OCI-LY1 (cell line): ENCODE results near the gene ALG3.

ENCODE experiments used
- H2AFZ ChIP-seq: fragments of 200-600 bp; sonication (generic), shearing (Covaris generic); 2 replicates; pipeline ENCODE4 v1.6.0; 2014; ENCODE audit warnings: antibody characterized with exemption, mild to moderate bottlenecking, low read length
- H3F3A ChIP-seq: fragments of 200-600 bp; sonication (generic), shearing (Covaris generic); 2 replicates; pipeline ENCODE4 v1.6.0; 2014; ENCODE audit warnings: mild to moderate bottlenecking, antibody characterized with exemption, low read length, moderate library complexity; ENCODE audit not compliant: insufficient read depth
- H3K27ac ChIP-seq: fragments of 200-600 bp; sonication (generic); 2 replicates; pipeline ENCODE4 v1.5.1; 2014; ENCODE audit warnings: low read length, mixed run types, mild to moderate bottlenecking, low read depth; ENCODE audit not compliant: poor library complexity, severe bottlenecking
- H3K27me3 ChIP-seq: fragments of 200-600 bp; sonication (generic); 2 replicates; pipeline ENCODE4 v1.6.0; 2014; ENCODE audit warnings: antibody characterized with exemption, mild to moderate bottlenecking, low read length, moderate library complexity; ENCODE audit not compliant: insufficient read depth
- H3K36me3 ChIP-seq: fragments of 200-600 bp; sonication (generic); 2 replicates; pipeline ENCODE4 v1.6.1; 2014; ENCODE audit warnings: mild to moderate bottlenecking, antibody characterized with exemption, low read length, moderate library complexity, mixed read lengths; ENCODE audit not compliant: insufficient read depth
- H3K4me1 ChIP-seq: fragments of 200-600 bp; sonication (generic); 2 replicates; pipeline ENCODE4 v1.5.1; 2014; ENCODE audit warnings: mild to moderate bottlenecking, low read length, moderate library complexity; ENCODE audit not compliant: insufficient read depth, severe bottlenecking
- H3K4me2 ChIP-seq: fragments of 200-600 bp; sonication (generic), shearing (Covaris generic); 2 replicates; pipeline ENCODE4 v1.6.1; 2014; ENCODE audit warnings: low read length
- H3K4me3 ChIP-seq: fragments of 200-600 bp; sonication (generic); 2 replicates; pipeline ENCODE4 v1.5.1; 2014; ENCODE audit warnings: low read length, low read depth, mild to moderate bottlenecking, mixed read lengths; ENCODE audit not compliant: poor library complexity, severe bottlenecking
- H3K79me2 ChIP-seq: fragments of 200-600 bp; shearing (Covaris generic); 2 replicates; pipeline ENCODE4 v1.6.1; 2016; ENCODE audit warnings: mixed run types, low read length, mixed read lengths; ENCODE audit not compliant: insufficient read depth
- H3K9ac ChIP-seq: fragments of 200-600 bp; sonication (generic), shearing (Covaris generic); 2 replicates; pipeline ENCODE4 v1.6.1; 2014; ENCODE audit warnings: mild to moderate bottlenecking, low read length, mixed read lengths
- H3K9me2 ChIP-seq: fragments of 200-600 bp; sonication (generic), shearing (Covaris generic); 2 replicates; pipeline ENCODE4 v1.6.1; 2014; ENCODE audit warnings: low read depth, mild to moderate bottlenecking, low read length, mixed read lengths
- H3K9me3 ChIP-seq: fragments of 200-600 bp; shearing (Covaris generic); 2 replicates; pipeline ENCODE4 v1.6.1; 2014; ENCODE audit warnings: low read length, mixed read lengths
- H4K20me1 ChIP-seq: fragments of 200-600 bp; sonication (generic), shearing (Covaris generic); 2 replicates; pipeline ENCODE4 v1.6.0; 2016; ENCODE audit warnings: mild to moderate bottlenecking, low read length; ENCODE audit not compliant: insufficient read depth
- EZH2 ChIP-seq: fragments of 200-600 bp; sonication (generic), shearing (Covaris generic); IDR thresholded peaks from 2 replicates; pipeline ENCODE4 v1.8.0; 2017; ENCODE audit warnings: borderline replicate concordance, mixed run types, mild to moderate bottlenecking, antibody characterized with exemption, low read length, moderate library complexity, mixed read lengths
- TF ChIP-seq, protein P1 (sequence below): fragments of 200-600 bp; sonication (generic), shearing (Covaris generic); IDR thresholded peaks from 2 replicates; pipeline ENCODE4 v1.5.1; 2017; ENCODE audit warnings: mild to moderate bottlenecking, antibody characterized with exemption, low read length, moderate library complexity, mixed read lengths

ALG3 gene

GRCh38 chr3:184291738-184292445 lies 43.1 kb upstream of the ALG3 start:
- Histone ChIP-seq H3K36me3 (no peaks in the 10 kb centered on the region), H3K9me2 (no peaks in the 10 kb centered on the region), H3K4me1 (no peaks in the 10 kb centered on the region), H3K9me3 (no peaks in the 10 kb centered on the region), H3K4me3 (no peak overlapping the region), H3F3A (no peaks in the 10 kb centered on the region), H3K27ac (no peak overlapping the region), H3K79me2 (no peaks in the 10 kb centered on the region), H2AFZ (no peak overlapping the region), H3K9ac (no peak overlapping the region), H3K4me2 (no peak overlapping the region), H4K20me1 (no peaks in the 10 kb centered on the region), H3K27me3 (no peaks in the 10 kb centered on the region)
- TF ChIP-seq EZH2, result no peak
- TF ChIP-seq, protein P1, sequence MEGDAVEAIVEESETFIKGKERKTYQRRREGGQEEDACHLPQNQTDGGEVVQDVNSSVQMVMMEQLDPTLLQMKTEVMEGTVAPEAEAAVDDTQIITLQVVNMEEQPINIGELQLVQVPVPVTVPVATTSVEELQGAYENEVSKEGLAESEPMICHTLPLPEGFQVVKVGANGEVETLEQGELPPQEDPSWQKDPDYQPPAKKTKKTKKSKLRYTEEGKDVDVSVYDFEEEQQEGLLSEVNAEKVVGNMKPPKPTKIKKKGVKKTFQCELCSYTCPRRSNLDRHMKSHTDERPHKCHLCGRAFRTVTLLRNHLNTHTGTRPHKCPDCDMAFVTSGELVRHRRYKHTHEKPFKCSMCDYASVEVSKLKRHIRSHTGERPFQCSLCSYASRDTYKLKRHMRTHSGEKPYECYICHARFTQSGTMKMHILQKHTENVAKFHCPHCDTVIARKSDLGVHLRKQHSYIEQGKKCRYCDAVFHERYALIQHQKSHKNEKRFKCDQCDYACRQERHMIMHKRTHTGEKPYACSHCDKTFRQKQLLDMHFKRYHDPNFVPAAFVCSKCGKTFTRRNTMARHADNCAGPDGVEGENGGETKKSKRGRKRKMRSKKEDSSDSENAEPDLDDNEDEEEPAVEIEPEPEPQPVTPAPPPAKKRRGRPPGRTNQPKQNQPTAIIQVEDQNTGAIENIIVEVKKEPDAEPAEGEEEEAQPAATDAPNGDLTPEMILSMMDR, result no peak

DNA sequence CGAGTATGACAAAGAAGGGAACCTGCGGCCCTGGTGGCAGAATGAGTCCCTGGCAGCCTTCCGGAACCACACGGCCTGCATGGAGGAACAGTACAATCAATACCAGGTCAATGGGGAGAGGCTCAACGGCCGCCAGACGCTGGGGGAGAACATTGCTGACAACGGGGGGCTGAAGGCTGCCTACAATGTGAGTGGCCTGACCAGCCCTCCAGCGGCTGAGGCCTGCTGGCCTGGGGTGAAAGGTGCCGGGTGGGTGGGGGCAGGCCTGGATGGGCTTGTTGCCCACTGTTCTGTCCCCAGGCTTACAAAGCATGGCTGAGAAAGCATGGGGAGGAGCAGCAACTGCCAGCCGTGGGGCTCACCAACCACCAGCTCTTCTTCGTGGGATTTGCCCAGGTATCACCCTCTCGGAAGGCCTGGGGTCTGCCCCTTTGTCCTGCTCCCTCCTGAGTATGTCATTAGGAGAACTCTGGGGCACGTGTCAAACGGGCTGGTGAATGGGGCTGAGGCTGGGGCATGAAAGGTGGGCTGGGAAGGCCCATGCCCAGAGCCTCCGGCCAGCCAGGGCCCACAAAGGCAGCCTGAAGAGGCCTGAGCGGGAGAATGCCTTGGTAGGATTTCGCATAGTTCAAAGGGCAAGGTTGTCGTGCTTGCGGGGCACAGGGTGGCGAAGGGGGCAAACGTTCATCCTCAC lies 42.4 kb upstream of the ALG3 start:
- Histone ChIP-seq H3K27me3 (no peaks in the 10 kb centered on the region), H2AFZ (no peak overlapping the region), H3K9ac (no peak overlapping the region), H3K27ac (no peak overlapping the region), H3F3A (no peaks in the 10 kb centered on the region), H3K9me2 (no peaks in the 10 kb centered on the region), H3K4me3 (no peak overlapping the region), H3K36me3 (no peaks in the 10 kb centered on the region), H4K20me1 (no peaks in the 10 kb centered on the region), H3K9me3 (no peaks in the 10 kb centered on the region), H3K4me1 (no peaks in the 10 kb centered on the region), H3K79me2 (no peaks in the 10 kb centered on the region), H3K4me2 (no peak overlapping the region)
- TF ChIP-seq, protein P1, result no peak
- TF ChIP-seq EZH2, result no peak

- H3K79me2 ChIP-seq, result no peaks in the 10 kb centered on the region
- no peaks in the 10 kb centered on the region for H3K4me1 ChIP-seq
- no peaks in the 10 kb centered on the region for H4K20me1 ChIP-seq
- no peaks in the 10 kb centered on the region for H3K9me2 ChIP-seq
- H3K36me3 ChIP-seq, result no peaks in the 10 kb centered on the region
- no peak overlapping the region for H3K4me2 ChIP-seq
- no peak overlapping the region for H3K9ac ChIP-seq
- H3F3A ChIP-seq, result no peaks in the 10 kb centered on the region
- no peak overlapping the region for H3K27ac ChIP-seq
- no peak overlapping the region for H3K4me3 ChIP-seq
- no peaks in the 10 kb centered on the region for H3K9me3 ChIP-seq
- no peak for TF ChIP-seq EZH2
- TF ChIP-seq, protein P1, result no peak; the same call in 1 of the 2 replicates
- no peak overlapping the region for H2AFZ ChIP-seq
- peaks cover 3% of the 10 kb centered on the region; the same call in 1 of the 2 replicates for H3K27me3 ChIP-seq
Measured at GRCh38 chr3:184290331-184290730, 41.6 kb upstream of the ALG3 start.
